OCI-LY1 (cell line): Measurements from ENCODE around the gene HELT.

Source experiments
- CTCF ChIP-seq: fragments of 200-600 bp; sonication (generic), shearing (Covaris generic); IDR thresholded peaks from 2 replicates; pipeline ENCODE4 v1.5.1; 2017; ENCODE audit warnings: mild to moderate bottlenecking, antibody characterized with exemption, low read length, moderate library complexity, mixed read lengths
- EZH2 ChIP-seq: fragments of 200-600 bp; sonication (generic), shearing (Covaris generic); IDR thresholded peaks from 2 replicates; pipeline ENCODE4 v1.8.0; 2017; ENCODE audit warnings: borderline replicate concordance, mixed run types, mild to moderate bottlenecking, antibody characterized with exemption, low read length, moderate library complexity, mixed read lengths

- peak; percentile 47; the same call in 1 of the 2 replicates for TF ChIP-seq CTCF
- TF ChIP-seq EZH2: no peak
Observed at GRCh38 chr4:185011408-185011807, 6.9 kb upstream of the HELT start.
